Kidney (tissue), 14 donors: ENCODE measurements around the gene FRRS1L. TPM values are rescaled to one million over a fixed set of nuclear protein-coding genes. Genes with fewer than 3 reads are reported as not detected.

Experiments
- DNase-seq, 5 donors: peaks; one replicate each; pipeline ENCODE4 v3.0.0-alpha.2; 2013 to 2020
- FAIRE-seq: peaks from 2 replicates; lab custom pipeline; 2012; peaks lifted over from hg19 to GRCh38; lab: Jason Lieb, UNC
- H3K27ac ChIP-seq, 2 donors: one replicate each; pipeline ENCODE4 v1.7.0; 2013; ENCODE audit warnings: low read depth in 2 of 2, low read length in 2 of 2, inconsistent platforms in 1 of 2
- H3K27me3 ChIP-seq: one replicate; pipeline ENCODE4 v1.7.1; 2013; ENCODE audit warnings: low read length, inconsistent platforms; ENCODE audit not compliant: control insufficient read depth, insufficient read depth
- H3K36me3 ChIP-seq, 3 donors: one replicate each; pipeline versions ENCODE4 v1.7.0 to v1.7.1; 2013; ENCODE audit warnings: low read length in 3 of 3, control low read depth in 1 of 3, inconsistent platforms in 1 of 3; ENCODE audit not compliant: insufficient read depth in 3 of 3, control insufficient read depth in 2 of 3
- H3K4me1 ChIP-seq, 3 donors: one replicate each; pipeline versions ENCODE4 v1.7.0 to v1.7.1; 2013; ENCODE audit warnings: low read length in 3 of 3, inconsistent platforms in 1 of 3, low read depth in 1 of 3; ENCODE audit not compliant: control insufficient read depth in 2 of 3, insufficient read depth in 2 of 3
- H3K4me3 ChIP-seq, 3 donors: one replicate each; pipeline versions ENCODE4 v1.7.0 to v1.8.1; 2013; ENCODE audit warnings: low read length in 3 of 3, control low read depth in 1 of 3, inconsistent platforms in 1 of 3
- H3K9ac ChIP-seq, 3 donors: one replicate each; pipeline versions ENCODE4 v1.7.0 to v1.7.1; 2013; ENCODE audit warnings: low read length in 3 of 3, control low read depth in 1 of 3, inconsistent platforms in 1 of 3
- H3K9me3 ChIP-seq, 3 donors: one replicate each; pipeline versions ENCODE4 v1.7.0 to v1.7.1; 2013; ENCODE audit warnings: low read length in 3 of 3, control low read depth in 1 of 3, inconsistent platforms in 1 of 3; ENCODE audit not compliant: control insufficient read depth in 2 of 3, insufficient read depth in 1 of 3
- intact Hi-C: fragments of 100-400 bp; cut with DNase I; formaldehyde crosslinking; loops from one replicate; pipeline ENCODE4 v1.11.1; 2022
- polyA plus RNA-seq: library from polyadenylated mRNA; stranded (reverse); fragments of 350-450 nt; fragmentation: Illumina TruSeq; extraction: RNeasy Lipid Tissue Mini Kit (QIAGEN cat#74804); gene quantifications from one replicate; pipeline ENCODE4 v1.2.3, GENCODE V29; 2014; ENCODE audit warnings: low read depth, low replicate concordance; ENCODE audit not compliant: insufficient read depth
- total RNA-seq: library from RNA; stranded (reverse); fragmentation: NEBNext Ultra II Directional; extraction: Animal tissue kit (Norgen Biotek cat#: 25700); gene quantifications from one replicate; pipeline ENCODE4 v1.2.1, GENCODE V29; 2021
- TF ChIP-seq, protein P1 (sequence below): IDR thresholded peaks from 3 replicates; pipeline ENCODE4 v1.5.1; 2012; ENCODE audit warnings: mild to moderate bottlenecking, moderate library complexity, borderline replicate concordance; ENCODE audit not compliant: insufficient read depth; ENCODE audit errors: extremely low read depth
- donor health status: control.
- donor health status: control.
- donor health status: control.
- donor health status: control.
- donor health status: control.
- donor health status: DM: yes; HTN: yes; CAD: no.
- donor health status: Normal renal cell carcinoma (clear cell type).

The FRRS1L gene
- total and polyA plus RNA-seq, 2 donors from 2014 or later: 0.06 TPM; not detected in 1

- Histone ChIP-seq H3K9ac (no peak overlapping the region), H3K4me3 (no peak overlapping the region), H3K27ac (no peak overlapping the region), H3K27me3 (no peaks in the 10 kb centered on the region), H3K4me1 (no peaks in the 10 kb centered on the region), H3K36me3 (no peaks in the 10 kb centered on the region), H3K9me3 (no peaks in the 10 kb centered on the region)
- intact Hi-C loops: no loop called here
- no peak for DNase-seq
- TF ChIP-seq, protein P1, sequence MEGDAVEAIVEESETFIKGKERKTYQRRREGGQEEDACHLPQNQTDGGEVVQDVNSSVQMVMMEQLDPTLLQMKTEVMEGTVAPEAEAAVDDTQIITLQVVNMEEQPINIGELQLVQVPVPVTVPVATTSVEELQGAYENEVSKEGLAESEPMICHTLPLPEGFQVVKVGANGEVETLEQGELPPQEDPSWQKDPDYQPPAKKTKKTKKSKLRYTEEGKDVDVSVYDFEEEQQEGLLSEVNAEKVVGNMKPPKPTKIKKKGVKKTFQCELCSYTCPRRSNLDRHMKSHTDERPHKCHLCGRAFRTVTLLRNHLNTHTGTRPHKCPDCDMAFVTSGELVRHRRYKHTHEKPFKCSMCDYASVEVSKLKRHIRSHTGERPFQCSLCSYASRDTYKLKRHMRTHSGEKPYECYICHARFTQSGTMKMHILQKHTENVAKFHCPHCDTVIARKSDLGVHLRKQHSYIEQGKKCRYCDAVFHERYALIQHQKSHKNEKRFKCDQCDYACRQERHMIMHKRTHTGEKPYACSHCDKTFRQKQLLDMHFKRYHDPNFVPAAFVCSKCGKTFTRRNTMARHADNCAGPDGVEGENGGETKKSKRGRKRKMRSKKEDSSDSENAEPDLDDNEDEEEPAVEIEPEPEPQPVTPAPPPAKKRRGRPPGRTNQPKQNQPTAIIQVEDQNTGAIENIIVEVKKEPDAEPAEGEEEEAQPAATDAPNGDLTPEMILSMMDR: no peak
- FAIRE-seq: no peak
Measured at GRCh38 chr9:109199676-109200075, 32.6 kb upstream of the FRRS1L start.

- H3K4me1 ChIP-seq: no peaks in the 10 kb centered on the region
- H3K36me3 ChIP-seq: no peaks in the 10 kb centered on the region
- no peaks in the 10 kb centered on the region for H3K27me3 ChIP-seq
- TF ChIP-seq, protein P1: peak; percentile 7
- no peak overlapping the region for H3K27ac ChIP-seq
- H3K9ac ChIP-seq: no peak overlapping the region
- no peak for DNase-seq
- no peak for FAIRE-seq
- intact Hi-C loops: no loop called here
- no peaks in the 10 kb centered on the region for H3K9me3 ChIP-seq
- no peak overlapping the region for H3K4me3 ChIP-seq
Measured at GRCh38 chr9:109198736-109199382, 31.8 kb upstream of the FRRS1L start.

DNA sequence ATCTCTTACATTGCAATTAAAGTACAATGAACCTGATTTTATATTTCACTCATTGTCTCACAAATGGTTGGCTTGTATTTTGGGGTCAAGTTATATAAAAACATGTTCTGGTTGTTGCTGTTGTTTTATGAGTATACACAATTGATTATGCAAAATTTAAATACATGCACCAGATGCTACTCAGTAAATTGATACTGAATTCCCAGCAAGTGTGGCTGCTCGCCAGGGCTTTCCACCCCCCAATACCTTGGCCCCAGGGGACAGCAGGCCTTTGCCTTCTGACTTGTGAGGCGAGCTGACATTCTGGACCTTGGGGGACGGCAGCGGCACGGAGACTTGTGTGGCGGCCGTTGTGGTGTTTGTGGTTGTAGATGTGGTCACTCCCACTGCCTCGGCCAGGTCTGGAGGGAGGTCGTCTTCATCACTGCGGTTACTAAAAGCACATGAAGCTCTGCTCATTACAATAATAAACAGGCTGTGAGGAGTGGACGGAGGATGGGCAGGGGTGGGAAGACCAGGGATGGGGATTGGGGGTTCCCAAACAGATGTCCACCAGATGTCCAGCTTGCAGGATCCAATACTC is 27.0 kb upstream of the FRRS1L start:
- no peak overlapping the region for H3K9ac ChIP-seq
- DNase-seq (no peak), FAIRE-seq (no peak)
- no peaks in the 10 kb centered on the region for H3K9me3 ChIP-seq
- no peaks in the 10 kb centered on the region for H3K36me3 ChIP-seq
- intact Hi-C loops: no loop called here
- H3K27me3 ChIP-seq: no peaks in the 10 kb centered on the region
- no peaks in the 10 kb centered on the region for H3K4me1 ChIP-seq
- TF ChIP-seq, protein P1: no peak
- no peak overlapping the region for H3K27ac ChIP-seq
- no peak overlapping the region for H3K4me3 ChIP-seq
